Dedifferentiated amniotic fluid mesenchymal stem cell (primary cell): Measurements from ENCODE around the gene ALKBH7.
A peak's percentile ranks its signal among the peaks of the same experiment; 100 is the strongest.

Experiments
- DNase-seq: peaks from one replicate; pipeline ENCODE4 v3.0.0-alpha.2; 2016; ENCODE audit errors: extremely low spot score

Gene ALKBH7

GRCh38 chr19:6364353-6364752 lies 8.2 kb upstream of the ALKBH7 start:
- DNase-seq: peak; percentile 4

GRCh38 chr19:6373096-6373812 lies 660 bp downstream of the ALKBH7 start:
- peak; percentile 97 for DNase-seq

- no peak for DNase-seq
These were observed 1.2 kb downstream of the ALKBH7 start for GRCh38 chr19:6373813-6374108.

GRCh38 chr19:6374161-6374709 lies 1.6 kb downstream of the ALKBH7 start:
- no peak for DNase-seq

GRCh38 chr19:6374711-6375410 lies 2.3 kb downstream of the ALKBH7 start:
- DNase-seq: no peak

GRCh38 chr19:6375411-6376010 lies 2.9 kb downstream of the ALKBH7 start, which contains the start of gene PSPN:
PSPN (minus strand) TSS chr19:6375933; CDS start chr19:6375849, 84 bp downstream.
- DNase-seq: no peak

- no peak for DNase-seq
These were observed 4.1 kb downstream of the ALKBH7 start for GRCh38 chr19:6376512-6377190.

GRCh38 chr19:6378041-6378440 lies 5.4 kb downstream of the ALKBH7 start:
- peak; percentile 46 for DNase-seq

- DNase-seq: no peak
These were observed 5.9 kb downstream of the ALKBH7 start for GRCh38 chr19:6378486-6378885.

GRCh38 chr19:6379744-6380143 lies 7.2 kb downstream of the ALKBH7 start:
- DNase-seq: no peak

GRCh38 chr19:6381030-6381750 lies 8.6 kb downstream of the ALKBH7 start:
- DNase-seq: no peak

- DNase-seq: no peak
These were observed 10.6 kb downstream of the ALKBH7 start for GRCh38 chr19:6383188-6383587.

- DNase-seq: no peak
These were observed 11.8 kb downstream of the ALKBH7 start for GRCh38 chr19:6384381-6384780.

GRCh38 chr19:6387372-6387771 lies 14.8 kb downstream of the ALKBH7 start:
- DNase-seq: no peak

- DNase-seq: no peak
These were observed 19.9 kb downstream of the ALKBH7 start for GRCh38 chr19:6392221-6393073.

- DNase-seq: peak; percentile 94
These were observed 20.7 kb downstream of the ALKBH7 start, which contains the start of gene GTF2F1 for GRCh38 chr19:6393074-6393982. GTF2F1 (minus strand) TSS chr19:6393164; CDS start chr19:6392995, 169 bp downstream.

GRCh38 chr19:6393983-6394412 lies 21.4 kb downstream of the ALKBH7 start:
- no peak for DNase-seq

- DNase-seq: no peak
These were observed 22.2 kb downstream of the ALKBH7 start for GRCh38 chr19:6394831-6395230.

GRCh38 chr19:6396305-6396704 lies 23.7 kb downstream of the ALKBH7 start:
- DNase-seq: no peak
